Body of pancreas (tissue), 4 donors: ENCODE measurements around the gene NOM1.

Source experiments
- CTCF ChIP-seq, 7 experiments: fragments of 450-650 bp in 4 of 7; fragments of 200-600 bp in 3 of 7; sonication (generic) in 3 of 7; IDR thresholded peaks; one replicate each; pipeline ENCODE4 v1.5.1; 2016 to 2019; ENCODE audit warnings: antibody characterized with exemption in 7 of 7
- POLR2A ChIP-seq, 3 donors: fragments of 450-650 bp; IDR thresholded peaks; one replicate each; pipeline ENCODE4 v1.6.1; 2016; ENCODE audit warnings: antibody characterized with exemption in 3 of 3, mild to moderate bottlenecking in 2 of 3

GRCh38 chr7:156928406-156928747 is 21.1 kb upstream of the NOM1 start:
- TF ChIP-seq CTCF (IDR thresholded peaks at IDR 0.05) (no peak), POLR2A (IDR thresholded peaks at IDR 0.05) (no peak)
